ENCODE measurements around the gene XPO5.

GRCh38 chr6:43493230-43493629 is 82.6 kb downstream of the XPO5 start:
- TF ChIP-seq CTCF (IDR thresholded peaks at IDR 0.05) (no peak), POLR2A (IDR thresholded peaks at IDR 0.05) (no peak)

Data from right lobe of liver (tissue), 4 donors.